Right lung (tissue), 5 donors: ENCODE results near the gene CLSTN3. TPM values are rescaled to one million over a fixed set of nuclear protein-coding genes. Genes with fewer than 3 reads are reported as not detected.

Experiments used
- DNase-seq, 2 donors: peaks; one replicate each; pipeline ENCODE4 v3.0.0-alpha.2; 2013
- polyA plus RNA-seq, 5 donors: library from polyadenylated mRNA; unstranded; fragments of 120-200 nt; gene quantifications; one replicate each; pipeline versions ENCODE4 v1.2.1 to v1.2.3, GENCODE V29; 2013; ENCODE audit warnings: inconsistent platforms in 1 of 5, low replicate concordance in 1 of 5; ENCODE audit not compliant: insufficient read length in 5 of 5, insufficient read depth in 1 of 5

The CLSTN3 gene
- polyA plus RNA-seq, 5 donors, result 46.7 to 68.1 (median 63.9) TPM

GRCh38 chr12:7188562-7189397 lies 58.6 kb downstream of the CLSTN3 start:
- peak; percentile 32 to 36 for DNase-seq

GRCh38 chr12:7189398-7190267 lies 59.5 kb downstream of the CLSTN3 start, which contains the start of gene PEX5:
Gene PEX5, plus strand, starts transcription at chr12:7189686. Its CDS starts 692 bp downstream, at chr12:7190378.
- DNase-seq, result peak; percentile 88 to 90

- no peak for DNase-seq
Observed at GRCh38 chr12:7190268-7191055, 60.3 kb downstream of the CLSTN3 start.

GRCh38 chr12:7193674-7194073 lies 63.5 kb downstream of the CLSTN3 start:
- no peak for DNase-seq

GRCh38 chr12:7197841-7198240 lies 67.7 kb downstream of the CLSTN3 start:
- no peak for DNase-seq

GRCh38 chr12:7203109-7203508 lies 72.9 kb downstream of the CLSTN3 start:
- DNase-seq, result no peak

- DNase-seq, result no peak
Observed at GRCh38 chr12:7205091-7205490, 74.9 kb downstream of the CLSTN3 start.

- DNase-seq, result no peak
Observed at GRCh38 chr12:7206691-7207090, 76.5 kb downstream of the CLSTN3 start.

GRCh38 chr12:7207866-7208625 lies 77.9 kb downstream of the CLSTN3 start:
- DNase-seq, result no peak

Other genes starting within 250 kb of the CLSTN3 start
- gene LRRC23, start 225.5 kb upstream of the CLSTN3 start, polyA plus RNA-seq, result 10 to 100 TPM; 14.1 to 34.8 (median 26.6) TPM
- gene ENO2, start 215.8 kb upstream of the CLSTN3 start, polyA plus RNA-seq, result 10 to 100 TPM in 4 of 5 donors, 1 to 10 TPM in 1; 9.0 to 17.8 (median 14.9) TPM
- 100 to 1,000 TPM in 3 of 5 donors, 10 to 100 TPM in 2; 80.2 to 135 (median 118) TPM for gene ATN1, start 202.4 kb upstream of the CLSTN3 start, polyA plus RNA-seq
- gene RNU7-1, start 186.6 kb upstream of the CLSTN3 start, polyA plus RNA-seq, result 10 to 100 TPM in 1 of 5 donors, 1 to 10 TPM in 2, not detected in 2; 5.9 to 20.2 (median 7.9) TPM
- gene C12orf57, start 186.3 kb upstream of the CLSTN3 start, polyA plus RNA-seq, result 100 to 1,000 TPM; 179 to 281 (median 188) TPM
- 10 to 100 TPM; 15.1 to 21.8 (median 19.0) TPM for gene PTPN6, start 179.0 kb upstream of the CLSTN3 start, polyA plus RNA-seq
- gene PHB2, start 159.7 kb upstream of the CLSTN3 start, polyA plus RNA-seq, result 100 to 1,000 TPM; 274 to 333 (median 302) TPM
- gene EMG1, start 159.5 kb upstream of the CLSTN3 start, polyA plus RNA-seq, result 10 to 100 TPM; 43.5 to 52.7 (median 50.2) TPM
- 10 to 100 TPM; 56.7 to 67.9 (median 60.4) TPM for gene LPCAT3, start 111.9 kb upstream of the CLSTN3 start, polyA plus RNA-seq
- gene C1S, start 69.7 kb upstream of the CLSTN3 start, polyA plus RNA-seq, result 100 to 1,000 TPM in 4 of 5 donors, 10 to 100 TPM in 1; 97.0 to 139 (median 120) TPM
- gene C1R, start 37.9 kb upstream of the CLSTN3 start, polyA plus RNA-seq, result 10 to 100 TPM; 78.8 to 96.0 (median 90.9) TPM
- 10 to 100 TPM; 46.5 to 66.7 (median 59.0) TPM for gene C1RL, start 21.2 kb upstream of the CLSTN3 start, polyA plus RNA-seq
- 10 to 100 TPM; 11.8 to 25.2 (median 20.1) TPM for gene RBP5, start 1.5 kb upstream of the CLSTN3 start, polyA plus RNA-seq
- 10 to 100 TPM; 37.7 to 56.9 (median 49.2) TPM for gene PEX5, start 59.3 kb downstream of the CLSTN3 start, polyA plus RNA-seq
- under 1 TPM in 3 of 5 donors, not detected in 2; 0.05 to 0.20 (median 0.12) TPM for gene ACSM4, start 173.7 kb downstream of the CLSTN3 start, polyA plus RNA-seq